HepG2 (cell line): Measurements from ENCODE around the gene TBC1D4. TPM values are rescaled to one million over a fixed set of nuclear protein-coding genes. Genes with fewer than 3 reads are reported as not detected.

Source experiments
- ATAC-seq: fragments of 200-7000 bp; cut with Tn5 transposase; 3 replicates; pipeline ENCODE4 v1.9.1; 2020; ENCODE audit warnings: mild to moderate bottlenecking, moderate library complexity
- BruUV-seq: library from RNA; stranded (reverse); fragments of 400-500 nt; replicated peaks from 2 replicates; lab custom pipeline; 2021; lab: Mats Ljungman, UMichigan
- CTCF ChIA-PET: fragments of 300-600 bp; formaldehyde crosslinking; extraction: SDS; loops from one replicate; lab custom pipeline; 2021; ENCODE audit warnings: low total read pairs, inconsistent platforms, low intra/inter-chr PET ratio; lab: Yijun Ruan, JAX
- POLR2A ChIA-PET: fragments of 350-600 bp; sonication (Branson Sonifier 250); formaldehyde crosslinking; loops from one replicate; lab custom pipeline; 2020; ENCODE audit warnings: antibody characterized with exemption, inconsistent platforms; lab: Yijun Ruan, JAX
- DNase-seq: peaks from one replicate; pipeline ENCODE4 v3.0.0-alpha.2; 2015; ENCODE audit warnings: low spot score
- FAIRE-seq: peaks from 3 replicates; lab custom pipeline; 2011; peaks lifted over from hg19 to GRCh38; lab: Jason Lieb, UNC
- H2AFZ ChIP-seq: one replicate; pipeline ENCODE4 v1.6.1; 2011; ENCODE audit warnings: low read length, inconsistent platforms
- H3K27ac ChIP-seq: fragments of 300-600 bp; 3 replicates; pipeline ENCODE4 v1.8.0; 2011; ENCODE audit warnings: mixed run types, mild to moderate bottlenecking, mixed read lengths, low read length, inconsistent platforms; ENCODE audit not compliant: insufficient read depth; ENCODE audit errors: extremely low read length
- H3K27me3 ChIP-seq, 2 experiments: fragments of 200-600 bp in 1 of 2; 2 replicates in 1 of 2; 3 replicates in 1 of 2; pipeline versions ENCODE4 v1.6.0 to v1.8.0; 2011; ENCODE audit warnings: low read length in 2 of 2, mild to moderate bottlenecking in 2 of 2, moderate library complexity in 2 of 2, inconsistent platforms in 1 of 2; ENCODE audit not compliant: insufficient read depth in 2 of 2, control insufficient read depth in 1 of 2
- H3K36me3 ChIP-seq, 2 experiments: fragments of 200-600 bp in 1 of 2; replicated peaks in 1 of 2; 2 replicates in 1 of 2; 3 replicates in 1 of 2; pipeline versions ENCODE4 v1.5.1 to v1.8.0; 2011; ENCODE audit warnings: low read length in 2 of 2, inconsistent platforms in 1 of 2; ENCODE audit not compliant: insufficient read depth in 2 of 2, control insufficient read depth in 1 of 2
- H3K4me1 ChIP-seq: 2 replicates; pipeline ENCODE4 v1.5.1; 2012; ENCODE audit warnings: low read length, inconsistent platforms; ENCODE audit not compliant: insufficient read depth
- H3K4me2 ChIP-seq: 2 replicates; pipeline ENCODE4 v1.6.0; 2011; ENCODE audit warnings: low read depth, low read length, inconsistent platforms
- H3K4me3 ChIP-seq, 3 experiments: fragments of 200-600 bp in 1 of 3; sonication (generic), shearing (Covaris generic) in 1 of 3; replicated peaks in 1 of 3; 2 replicates each; pipeline ENCODE4 v1.5.1; 2011 to 2016; ENCODE audit warnings: low read length in 3 of 3, inconsistent platforms in 2 of 3, low read depth in 2 of 3, mild to moderate bottlenecking in 2 of 3, control low read depth in 1 of 3, mixed read lengths in 1 of 3; ENCODE audit not compliant: insufficient read depth in 1 of 3
- H3K79me2 ChIP-seq: one replicate; pipeline ENCODE4 v1.6.1; 2011; ENCODE audit warnings: low read length, inconsistent platforms; ENCODE audit not compliant: insufficient read depth
- H3K9ac ChIP-seq: 2 replicates; pipeline ENCODE4 v1.6.0; 2011; ENCODE audit warnings: mild to moderate bottlenecking, low read depth, low read length, inconsistent platforms; ENCODE audit not compliant: insufficient read depth
- H3K9me3 ChIP-seq: 2 replicates; pipeline ENCODE4 v1.5.1; 2012; ENCODE audit warnings: mild to moderate bottlenecking, low read length
- H4K20me1 ChIP-seq: 2 replicates; pipeline ENCODE4 v1.6.0; 2011; ENCODE audit warnings: inconsistent platforms, mild to moderate bottlenecking, low read length, moderate library complexity; ENCODE audit not compliant: insufficient read depth
- CBX5 ChIP-seq: sonication (generic); formaldehyde crosslinking; IDR thresholded peaks from 2 replicates; pipeline ENCODE4 v1.4.0; 2020; ENCODE audit warnings: missing genetic modification reagents, borderline replicate concordance
- EP300 ChIP-seq, 3 experiments: sonication (generic) in 1 of 3; formaldehyde crosslinking in 1 of 3; IDR thresholded peaks; 2 replicates each; pipeline versions ENCODE4 v1.5.1 to v1.6.1; 2011 to 2020; ENCODE audit warnings: low read depth in 2 of 3, low read length in 2 of 3, borderline replicate concordance in 1 of 3, improper control_type of control experiment in 1 of 3, mild to moderate bottlenecking in 1 of 3, missing genetic modification reagents in 1 of 3, moderate library complexity in 1 of 3
- HNRNPUL1 ChIP-seq: fragments of 200-400 bp; formaldehyde crosslinking; IDR thresholded peaks from 2 replicates; pipeline ENCODE4 v1.6.1; 2017; ENCODE audit warnings: low read depth, mild to moderate bottlenecking, low read length, moderate library complexity
- MAFF ChIP-seq: IDR thresholded peaks from 2 replicates; pipeline ENCODE4 v1.6.1; 2011; ENCODE audit warnings: low read depth, low read length, improper control_type of control experiment
- MAFK ChIP-seq, 2 experiments: IDR thresholded peaks in 1 of 2; conservative IDR thresholded peaks in 1 of 2; 2 replicates each; pipeline ENCODE4 v1.6.1; 2011; ENCODE audit warnings: improper control_type of control experiment in 2 of 2, low read length in 2 of 2
- RBM39 ChIP-seq: fragments of 200-400 bp; formaldehyde crosslinking; IDR thresholded peaks from one replicate; pipeline ENCODE4 v1.6.1; 2018; ENCODE audit warnings: antibody characterized with exemption, mild to moderate bottlenecking, low read depth, low read length; ENCODE audit not compliant: poor library complexity, severe bottlenecking
- ZKSCAN8 ChIP-seq: IDR thresholded peaks from 2 replicates; pipeline ENCODE4 v1.6.1; 2016; ENCODE audit warnings: borderline replicate concordance, missing genetic modification reagents, missing compliant biosample characterization
- ZMYM2 ChIP-seq: sonication (generic); formaldehyde crosslinking; IDR thresholded peaks from 2 replicates; pipeline ENCODE4 v1.8.0; 2022; ENCODE audit warnings: mild to moderate bottlenecking, missing genetic modification reagents
- ZNF180 ChIP-seq: sonication (generic); formaldehyde crosslinking; IDR thresholded peaks from 2 replicates; pipeline ENCODE4 v1.4.0; 2020; ENCODE audit warnings: low read depth, missing genetic modification reagents, borderline replicate concordance
- ZNF850 ChIP-seq: sonication (generic); formaldehyde crosslinking; conservative IDR thresholded peaks from 2 replicates; pipeline ENCODE4 v1.9.0; 2021; ENCODE audit warnings: mild to moderate bottlenecking, missing genetic modification reagents
- WGBS: methylation state at CpG from one replicate; pipeline ENCODE4 v1.1.6; 2017; ENCODE audit warnings: low lambda C conversion rate; 5-methylcytosine and 5-hydroxymethylcytosine counted together
- in situ Hi-C: cut with HindIII; loops from 2 replicates; pipeline ENCODE4 v1.10.0; 2017; ENCODE audit warnings: low pct_unique_long_range_greater_than_20kb; ENCODE audit not compliant: extremely low pct_ligation_motif_present
- intact Hi-C: fragments of 100-400 bp; cut with micrococcal nuclease; formaldehyde crosslinking; loops from one replicate; pipeline ENCODE4 v1.10.0; 2022; ENCODE audit not compliant: unreplicated experiment
- polyA plus RNA-seq, 8 experiments: library from polyadenylated mRNA; depleted of rRNA in 3 of 8; stranded (reverse) in 7 of 8; unstranded in 1 of 8; fragments of >200 nt; fragmentation: Illumina TruSeq in 4 of 8; extraction: Trizol in 4 of 8; gene quantifications; 2 replicates each; pipeline versions ENCODE4 v1.2.1 to v1.2.3, GENCODE V29; 2011 to 2016; ENCODE audit warnings: low read depth in 4 of 8, missing spikeins in 1 of 8, mixed read lengths in 1 of 8; ENCODE audit not compliant: insufficient read depth in 1 of 8
- total RNA-seq, 5 experiments: library from RNA; depleted of rRNA; stranded (reverse); fragments of >200 nt; fragmentation: Illumina TruSeq; extraction: Trizol; gene quantifications; 2 replicates each; pipeline ENCODE4 v1.2.3, GENCODE V29; 2016; ENCODE audit warnings: low read depth in 1 of 5
- TF ChIP-seq, protein P1 (sequence below): sonication (generic); IDR thresholded peaks from 2 replicates; pipeline ENCODE4 v1.6.1; 2016; ENCODE audit warnings: low read depth, borderline replicate concordance
- TF ChIP-seq, protein P2 (sequence below): IDR thresholded peaks from 2 replicates; pipeline ENCODE4 v1.6.1; 2016; ENCODE audit warnings: low read depth, borderline replicate concordance

The TBC1D4 gene
- total and polyA plus RNA-seq, 2 of the 13 experiments (the other 11 are each of a cell fraction or from before 2014, with no cell fraction given) = 35.9 to 64.4 TPM

DNA sequence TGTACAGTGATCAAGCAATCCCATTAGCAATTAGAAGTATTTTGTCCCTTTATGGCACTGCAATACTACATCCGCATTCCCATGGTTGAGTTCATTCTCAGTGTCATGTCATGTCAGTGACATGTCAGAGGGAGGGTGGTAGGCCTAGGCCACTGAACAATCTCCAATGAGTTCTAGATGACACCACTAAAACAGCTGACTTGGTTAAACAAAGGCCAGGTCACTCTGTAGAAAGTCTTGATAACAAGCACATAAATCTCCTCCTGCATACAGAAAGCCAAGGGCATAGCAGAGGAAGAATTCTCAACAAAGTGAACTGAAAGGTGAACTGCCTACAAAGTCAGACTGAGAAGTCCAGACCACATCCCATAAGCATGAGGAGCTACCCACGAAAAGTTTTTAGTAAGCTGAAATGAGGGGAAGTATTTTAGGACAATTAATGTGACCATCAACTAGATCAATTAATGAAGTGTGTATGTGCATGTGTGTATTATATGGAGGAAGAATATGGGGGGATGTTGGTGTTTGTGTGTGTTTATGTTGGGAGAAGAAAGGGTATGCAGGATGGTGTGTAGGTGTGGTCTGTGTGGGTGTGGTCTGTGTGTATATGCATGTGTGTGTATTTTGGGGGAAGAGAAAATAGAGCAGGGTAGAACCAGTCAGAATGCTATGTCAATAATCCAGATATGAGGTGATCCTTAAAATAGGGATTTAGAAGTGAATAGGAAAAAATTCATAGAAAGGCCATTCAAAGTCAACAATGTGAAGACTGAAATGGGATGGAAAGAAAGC, 67.7 kb downstream of the TBC1D4 start:
- peaks cover 0 to 7% of the 10 kb centered on the region in 2 experiments; a peak in 1 of 5 replicates for H3K36me3 ChIP-seq
- ATAC-seq (no peak), FAIRE-seq (no peak), DNase-seq (no peak)
- H4K20me1 ChIP-seq = peaks cover 17% of the 10 kb centered on the region
- H2AFZ ChIP-seq = no peak overlapping the region
- intact Hi-C loops = no loop called here
- H3K27me3 ChIP-seq = no peaks in the 10 kb centered on the region
- H3K79me2 ChIP-seq = peaks cover 90% of the 10 kb centered on the region
- TF ChIP-seq RBM39 = no peak
- TF ChIP-seq MAFF = peak; percentile 47; the same call in 1 of the 2 replicates
- peak in 1 of 2 experiments; percentile 21; a peak in 3 of 4 replicates for TF ChIP-seq MAFK (conservative IDR thresholded peaks at IDR 0.05 in 1 of 2, IDR thresholded peaks at IDR 0.05 in 1 of 2; ENCODE audit: low read length in 2 of 2)
- TF ChIP-seq, protein P1, sequence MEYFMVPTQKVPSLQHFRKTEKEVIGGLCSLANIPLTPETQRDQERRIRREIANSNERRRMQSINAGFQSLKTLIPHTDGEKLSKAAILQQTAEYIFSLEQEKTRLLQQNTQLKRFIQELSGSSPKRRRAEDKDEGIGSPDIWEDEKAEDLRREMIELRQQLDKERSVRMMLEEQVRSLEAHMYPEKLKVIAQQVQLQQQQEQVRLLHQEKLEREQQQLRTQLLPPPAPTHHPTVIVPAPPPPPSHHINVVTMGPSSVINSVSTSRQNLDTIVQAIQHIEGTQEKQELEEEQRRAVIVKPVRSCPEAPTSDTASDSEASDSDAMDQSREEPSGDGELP = peak; percentile 65; the same call in 1 of the 2 replicates
- H3K9me3 ChIP-seq = no peaks in the 10 kb centered on the region
- no peak overlapping the region for H3K4me2 ChIP-seq
- CTCF ChIA-PET = no interaction called here
- in situ Hi-C loops = no loop called here
- POLR2A ChIA-PET = no interaction called here
- no peak overlapping the region for H3K9ac ChIP-seq
- BruUV-seq = no TSS peak
- 94% methylated on average over 2 of the region's 2 CpGs for WGBS
- H3K4me3 ChIP-seq = no peak overlapping the region
- peaks cover 83% of the 10 kb centered on the region for H3K4me1 ChIP-seq
- H3K27ac ChIP-seq = no peak overlapping the region

GRCh38 chr13:75411924-75412537, 69.9 kb downstream of the TBC1D4 start:
- Histone ChIP-seq H3K4me1 (peaks cover 68% of the 10 kb centered on the region), H3K27ac (peak overlapping the region; percentile 77), H4K20me1 (peaks cover 12% of the 10 kb centered on the region), H3K36me3 (peaks cover 0 to 7% of the 10 kb centered on the region in 2 experiments; a peak in 1 of 5 replicates), H3K9me3 (no peaks in the 10 kb centered on the region), H3K9ac (no peak overlapping the region; the same call in 1 of the 2 replicates), H3K4me2 (peak overlapping the region; percentile 73), H3K27me3 (no peaks in the 10 kb centered on the region), H3K4me3 (peak overlapping the region in 1 of 3 experiments; percentile 25; a peak in 1 of 6 replicates), H2AFZ (no peak overlapping the region), H3K79me2 (peaks cover 90% of the 10 kb centered on the region)
- FAIRE-seq = peak; percentile 85
- no TSS peak for BruUV-seq
- DNase-seq = peak; percentile 90
- intact Hi-C loops = no loop called here
- ChIA-PET POLR2A (interaction anchor here (0.8 to 1.7 kb wide), 5 partner anchors 10 to 74 kb away, joined by 3 to 10 read pairs (median 5); partner anchors contain the start of gene TBC1D4), CTCF (no interaction called here)
- 8% methylated on average over 4 of the region's 4 CpGs for WGBS
- in situ Hi-C loops = no loop called here
- ATAC-seq = peak; percentile 91
- TF ChIP-seq CBX5 (peak; percentile 87; the same call in 1 of the 2 replicates), EP300 (IDR thresholded peaks at IDR 0.05; ENCODE audit: low read depth in 2 of 2, low read length in 2 of 2) (peak; percentile 81 to 90), EP300 (CRISPR knock-in tag; IDR thresholded peaks at IDR 0.05; ENCODE audit: borderline replicate concordance) (peak; percentile 76; the same call in 1 of the 2 replicates), HNRNPUL1 (no peak), ZMYM2 (CRISPR knock-in tag) (0 out of 2 replicates have a peak, but pooled peaks have one; percentile 61), ZNF180 (CRISPR knock-in tag) (no peak), ZNF850 (CRISPR knock-in tag) (no peak), ZKSCAN8 (peak; percentile 59; the same call in 1 of the 2 replicates)
- TF ChIP-seq, protein P2, sequence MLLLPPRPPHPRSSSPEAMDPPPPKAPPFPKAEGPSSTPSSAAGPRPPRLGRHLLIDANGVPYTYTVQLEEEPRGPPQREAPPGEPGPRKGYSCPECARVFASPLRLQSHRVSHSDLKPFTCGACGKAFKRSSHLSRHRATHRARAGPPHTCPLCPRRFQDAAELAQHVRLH = peak; percentile 68; the same call in 1 of the 2 replicates
